B cell (primary cell): Measurements from ENCODE around the gene SHISA8. TPM values are rescaled to one million over a fixed set of nuclear protein-coding genes. Genes with fewer than 3 reads are reported as not detected.

ENCODE experiments used
- ATAC-seq: fragments of 200-7000 bp; cut with Tn5 transposase; one replicate; pipeline ENCODE4 v1.10.0; 2021; ENCODE audit warnings: low read depth, mild to moderate bottlenecking, moderate number of reproducible peaks, moderate library complexity
- CTCF ChIA-PET: fragments of 350-600 bp; sonication (Branson Sonifier 250); formaldehyde crosslinking; loops from one replicate; lab custom pipeline; 2021; ENCODE audit warnings: antibody characterized with exemption, inconsistent platforms; lab: Charles Lee
- POLR2A ChIA-PET: fragments of 350-600 bp; sonication (Branson Sonifier 250); formaldehyde crosslinking; loops from one replicate; lab custom pipeline; 2021; ENCODE audit warnings: antibody characterized with exemption; lab: Charles Lee
- DNase-seq: peaks from one replicate; pipeline ENCODE4 v3.0.0; 2013
- H2AFZ ChIP-seq: 2 replicates; pipeline ENCODE4 v1.6.1; 2012; ENCODE audit warnings: mild to moderate bottlenecking, low read depth, low read length; ENCODE audit not compliant: insufficient read depth, poor library complexity, severe bottlenecking
- H3K27ac ChIP-seq, 2 donors: 1 replicate in 1 of 2; 2 replicates in 1 of 2; pipeline ENCODE4 v1.5.1; 2012 to 2013; ENCODE audit warnings: low read length in 2 of 2, mild to moderate bottlenecking in 2 of 2, moderate library complexity in 1 of 2
- H3K27me3 ChIP-seq, 4 experiments: fragments of 200-600 bp in 1 of 4; sonication (generic) in 1 of 4; replicated peaks in 1 of 4; 1 replicate in 2 of 4; 2 replicates in 2 of 4; pipeline versions ENCODE4 v1.6.1 to v1.7.0; 2013 to 2016; ENCODE audit warnings: low read length in 3 of 4, mild to moderate bottlenecking in 2 of 4, mixed read lengths in 1 of 4, moderate library complexity in 1 of 4; ENCODE audit not compliant: insufficient read depth in 4 of 4, control insufficient read depth in 3 of 4; ENCODE audit errors: control extremely low read depth in 1 of 4
- H3K36me3 ChIP-seq, 2 experiments: replicated peaks in 1 of 2; 1 replicate in 1 of 2; 2 replicates in 1 of 2; pipeline versions ENCODE4 v1.6.1 to v1.7.1; 2013; ENCODE audit warnings: low read length in 1 of 2; ENCODE audit not compliant: insufficient read depth in 2 of 2, control insufficient read depth in 1 of 2; ENCODE audit errors: control extremely low read depth in 1 of 2, extremely low read depth in 1 of 2
- H3K4me1 ChIP-seq, 2 donors: fragments of 200-600 bp in 1 of 2; sonication (generic) in 1 of 2; 1 replicate in 1 of 2; 2 replicates in 1 of 2; pipeline versions ENCODE4 v1.5.1 to v1.6.1; 2013 to 2017; ENCODE audit warnings: low read length in 2 of 2; ENCODE audit not compliant: control insufficient read depth in 2 of 2, insufficient read depth in 2 of 2
- H3K4me2 ChIP-seq: replicated peaks from 2 replicates; pipeline ENCODE3; 2012; ENCODE audit warnings: mild to moderate bottlenecking, low read depth, low read length; ENCODE audit not compliant: poor library complexity, severe bottlenecking
- H3K4me3 ChIP-seq, 5 experiments: fragments of 200-600 bp in 1 of 5; sonication (generic) in 1 of 5; 1 replicate in 3 of 5; 2 replicates in 2 of 5; pipeline versions ENCODE4 v1.5.1 to v1.7.0; 2011 to 2016; ENCODE audit warnings: low read length in 4 of 5, mild to moderate bottlenecking in 4 of 5, low read depth in 2 of 5, control low read depth in 1 of 5, moderate library complexity in 1 of 5; ENCODE audit not compliant: insufficient read depth in 1 of 5; ENCODE audit errors: control extremely low read depth in 1 of 5, extremely low read depth in 1 of 5
- H3K79me2 ChIP-seq: fragments of 200-600 bp; sonication (generic); one replicate; pipeline ENCODE4 v1.6.0; 2016; ENCODE audit warnings: low read length; ENCODE audit not compliant: control insufficient read depth, insufficient read depth
- H3K9ac ChIP-seq: fragments of 200-600 bp; sonication (generic); 2 replicates; pipeline ENCODE4 v1.6.1; 2017; ENCODE audit warnings: mild to moderate bottlenecking, low read length, moderate library complexity
- H3K9me3 ChIP-seq, 3 donors: one replicate each; pipeline versions ENCODE4 v1.6.1 to v1.7.1; 2013; ENCODE audit warnings: low read length in 2 of 3; ENCODE audit not compliant: control insufficient read depth in 2 of 3, insufficient read depth in 1 of 3; ENCODE audit errors: control extremely low read depth in 1 of 3
- H4K20me1 ChIP-seq: 2 replicates; pipeline ENCODE4 v1.6.0; 2012; ENCODE audit warnings: mild to moderate bottlenecking, low read length; ENCODE audit not compliant: insufficient read depth, control insufficient read depth, poor library complexity, severe bottlenecking
- H3K27ac Mint-ChIP-seq: one replicate; pipeline ENCODE4 v1.8.0; 2021; ENCODE audit warnings: mixed read lengths
- H3K27me3 Mint-ChIP-seq: one replicate; pipeline ENCODE4 v1.8.0; 2021; ENCODE audit warnings: mixed read lengths
- H3K4me1 Mint-ChIP-seq: one replicate; pipeline ENCODE4 v1.8.0; 2021; ENCODE audit warnings: mixed read lengths
- H3K4me3 Mint-ChIP-seq: one replicate; pipeline ENCODE4 v1.8.0; 2021; ENCODE audit warnings: mixed read lengths
- H3K9me3 Mint-ChIP-seq: one replicate; pipeline ENCODE4 v1.8.0; 2022; ENCODE audit warnings: mixed read lengths; ENCODE audit not compliant: insufficient read depth
- EZH2 ChIP-seq: IDR thresholded peaks from 2 replicates; pipeline ENCODE4 v1.6.1; 2012; ENCODE audit warnings: borderline replicate concordance, low read depth, mild to moderate bottlenecking, moderate library complexity, low read length; ENCODE audit not compliant: insufficient read depth, poor library complexity, severe bottlenecking
- WGBS: methylation state at CpG from one replicate; pipeline ENCODE4 v1.1.5; 2013; ENCODE audit warnings: missing lambda C conversion rate; ENCODE audit not compliant: insufficient coverage; 5-methylcytosine and 5-hydroxymethylcytosine counted together
- intact Hi-C: fragments of 100-400 bp; cut with micrococcal nuclease; formaldehyde crosslinking; loops from one replicate; pipeline ENCODE4 v1.10.0; 2022
- polyA plus RNA-seq: library from polyadenylated mRNA; depleted of rRNA; stranded (reverse); fragments of >200 nt; gene quantifications from 2 replicates; pipeline ENCODE4 v1.2.3, GENCODE V29; 2012
- total RNA-seq, 2 donors: library from RNA; stranded (reverse); fragments of 120-200 nt in 1 of 2; gene quantifications; 1 replicate in 1 of 2; 2 replicates in 1 of 2; pipeline versions ENCODE4 v1.2.3 to v1.2.4, GENCODE V29; 2013 to 2022
- TF ChIP-seq, protein P1 (sequence below): fragments of 200-600 bp; IDR thresholded peaks from one replicate; pipeline ENCODE4 v1.8.0; 2022; ENCODE audit warnings: antibody characterized with exemption, mild to moderate bottlenecking

Gene SHISA8
- total and polyA plus RNA-seq, 2 donors (not counting 1 experiment from before 2014, with no cell fraction given), result 22.4 to 46.5 TPM

DNA sequence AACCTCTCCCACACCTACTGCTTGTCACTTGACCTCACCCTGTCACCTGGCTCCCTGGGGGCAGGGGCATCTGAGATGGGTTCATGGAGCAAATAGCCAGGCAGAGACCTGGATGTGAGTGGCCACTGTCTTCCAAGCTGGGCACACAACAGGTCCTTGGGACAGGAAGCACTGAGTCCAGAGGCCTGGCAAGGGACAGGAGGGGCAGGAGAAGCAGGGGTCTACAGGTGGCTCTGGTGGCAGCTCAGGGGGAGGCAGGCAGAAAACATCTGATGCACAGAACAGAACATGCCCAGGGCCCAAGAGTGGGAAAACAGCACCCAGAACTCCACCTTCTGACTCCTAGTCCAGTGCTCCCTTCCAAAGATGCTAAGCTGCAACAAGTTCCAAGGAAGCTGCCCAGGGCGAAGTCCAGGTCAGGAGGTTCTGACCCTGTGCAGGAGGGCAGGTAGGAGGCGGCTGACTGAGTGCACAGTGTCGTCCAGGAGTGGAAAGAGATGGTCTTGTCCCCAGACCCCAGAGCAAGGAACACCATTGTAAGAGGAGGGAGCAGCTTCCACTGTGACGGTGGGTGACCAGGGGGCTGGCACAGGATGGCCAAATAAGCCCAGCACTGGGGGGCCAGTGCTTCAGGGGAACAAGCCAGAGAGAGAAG, 8.2 kb upstream of the SHISA8 start:
- intact Hi-C loops, result no loop called here
- H3K4me3 Mint-ChIP-seq, result peak overlapping the region; percentile 81
- H3K9ac ChIP-seq, result peak overlapping the region; percentile 36

More for the DNA sequence above, 8.2 kb upstream of the SHISA8 start:
- peaks cover 71% of the 10 kb centered on the region for H3K79me2 ChIP-seq
- H3K27me3 ChIP-seq, result no peaks in the 10 kb centered on the region
- ATAC-seq, result no peak
- Mint-ChIP-seq H3K27me3 (no peaks in the 10 kb centered on the region), H3K27ac (peak overlapping the region; percentile 90), H3K4me1 (peaks cover 70% of the 10 kb centered on the region), H3K9me3 (no peaks in the 10 kb centered on the region)
- H4K20me1 ChIP-seq, result peaks cover 36% of the 10 kb centered on the region
- POLR2A ChIA-PET, result interaction anchor here (0.7 to 16.8 kb wide), 7 partner anchors 12 to 168 kb away, joined by 3 to 960 read pairs (median 4); partner anchors contain the start of gene SREBF2
- peaks cover 0 to 32% of the 10 kb centered on the region in 2 experiments for H3K36me3 ChIP-seq
- DNase-seq, result no peak
- H3K4me1 ChIP-seq, result peaks cover 72 to 86% of the 10 kb centered on the region in 2 donors
- peak overlapping the region; percentile 60 for H3K4me2 ChIP-seq
- H3K9me3 ChIP-seq, result peaks cover 0 to 13% (median 0%) of the 10 kb centered on the region in 3 donors
- TF ChIP-seq EZH2, result no peak
- TF ChIP-seq, protein P1, sequence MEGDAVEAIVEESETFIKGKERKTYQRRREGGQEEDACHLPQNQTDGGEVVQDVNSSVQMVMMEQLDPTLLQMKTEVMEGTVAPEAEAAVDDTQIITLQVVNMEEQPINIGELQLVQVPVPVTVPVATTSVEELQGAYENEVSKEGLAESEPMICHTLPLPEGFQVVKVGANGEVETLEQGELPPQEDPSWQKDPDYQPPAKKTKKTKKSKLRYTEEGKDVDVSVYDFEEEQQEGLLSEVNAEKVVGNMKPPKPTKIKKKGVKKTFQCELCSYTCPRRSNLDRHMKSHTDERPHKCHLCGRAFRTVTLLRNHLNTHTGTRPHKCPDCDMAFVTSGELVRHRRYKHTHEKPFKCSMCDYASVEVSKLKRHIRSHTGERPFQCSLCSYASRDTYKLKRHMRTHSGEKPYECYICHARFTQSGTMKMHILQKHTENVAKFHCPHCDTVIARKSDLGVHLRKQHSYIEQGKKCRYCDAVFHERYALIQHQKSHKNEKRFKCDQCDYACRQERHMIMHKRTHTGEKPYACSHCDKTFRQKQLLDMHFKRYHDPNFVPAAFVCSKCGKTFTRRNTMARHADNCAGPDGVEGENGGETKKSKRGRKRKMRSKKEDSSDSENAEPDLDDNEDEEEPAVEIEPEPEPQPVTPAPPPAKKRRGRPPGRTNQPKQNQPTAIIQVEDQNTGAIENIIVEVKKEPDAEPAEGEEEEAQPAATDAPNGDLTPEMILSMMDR, result no peak
- peak overlapping the region in 1 of 5 experiments; percentile 20 for H3K4me3 ChIP-seq
- H3K27ac ChIP-seq, result peak overlapping the region; percentile 43 to 94
- WGBS, result 90% methylated on average over 4 of the region's 4 CpGs
- CTCF ChIA-PET, result interaction anchor here (0.6 to 17.9 kb wide), 3 partner anchors 15 to 501 kb away, joined by 3 to 499 read pairs (median 3); no protein-coding TSS in a partner anchor
- no peak overlapping the region for H2AFZ ChIP-seq
